Measurements from ENCODE around the gene ANKRD39.

DNA sequence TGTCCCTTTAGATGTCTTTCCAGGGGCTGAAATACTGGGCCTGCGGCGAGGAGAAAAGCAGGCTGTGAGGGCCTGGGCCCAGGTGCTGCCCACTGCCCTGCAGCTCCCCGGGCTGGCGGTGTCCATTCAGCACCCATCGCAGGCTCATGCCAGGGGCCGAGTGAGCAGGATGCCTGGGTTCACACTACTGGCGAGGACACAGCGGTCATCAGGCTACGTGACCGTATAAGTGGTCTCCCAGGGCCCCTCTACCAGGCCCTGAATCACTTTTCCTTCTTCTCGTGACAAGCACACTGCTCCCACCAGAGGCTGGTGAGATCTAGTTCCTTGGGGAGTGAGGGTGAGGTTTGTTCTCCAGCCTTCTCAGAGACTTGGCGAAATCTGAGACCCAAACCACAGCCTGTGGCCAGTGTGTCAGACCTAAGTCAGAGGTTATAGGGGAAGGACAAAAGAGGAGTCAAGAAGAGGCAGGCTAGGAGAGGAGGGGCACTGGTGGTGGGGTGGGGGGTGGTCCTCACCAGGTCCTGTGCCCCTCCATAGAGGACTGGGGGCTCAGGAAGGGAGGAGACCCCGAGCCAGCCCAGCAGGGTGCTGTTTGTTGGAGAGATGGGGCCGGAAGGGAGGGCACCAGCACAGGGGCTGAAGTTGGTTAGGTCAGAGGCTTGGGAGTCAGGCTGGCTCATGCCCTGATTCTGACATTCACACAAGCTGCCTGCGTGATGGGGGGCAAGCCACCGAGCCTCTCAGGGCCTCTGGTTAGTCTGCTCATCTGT, 18.6 kb upstream of the ANKRD39 start:
- TF ChIP-seq ZNF384 (IDR thresholded peaks at IDR 0.05; ENCODE audit: borderline replicate concordance, low read depth, low read length) = no peak
- TF ChIP-seq ZNF274 (IDR thresholded peaks at IDR 0.05; ENCODE audit: insufficient read depth, insufficient read length) = no peak
- TF ChIP-seq, protein P1, sequence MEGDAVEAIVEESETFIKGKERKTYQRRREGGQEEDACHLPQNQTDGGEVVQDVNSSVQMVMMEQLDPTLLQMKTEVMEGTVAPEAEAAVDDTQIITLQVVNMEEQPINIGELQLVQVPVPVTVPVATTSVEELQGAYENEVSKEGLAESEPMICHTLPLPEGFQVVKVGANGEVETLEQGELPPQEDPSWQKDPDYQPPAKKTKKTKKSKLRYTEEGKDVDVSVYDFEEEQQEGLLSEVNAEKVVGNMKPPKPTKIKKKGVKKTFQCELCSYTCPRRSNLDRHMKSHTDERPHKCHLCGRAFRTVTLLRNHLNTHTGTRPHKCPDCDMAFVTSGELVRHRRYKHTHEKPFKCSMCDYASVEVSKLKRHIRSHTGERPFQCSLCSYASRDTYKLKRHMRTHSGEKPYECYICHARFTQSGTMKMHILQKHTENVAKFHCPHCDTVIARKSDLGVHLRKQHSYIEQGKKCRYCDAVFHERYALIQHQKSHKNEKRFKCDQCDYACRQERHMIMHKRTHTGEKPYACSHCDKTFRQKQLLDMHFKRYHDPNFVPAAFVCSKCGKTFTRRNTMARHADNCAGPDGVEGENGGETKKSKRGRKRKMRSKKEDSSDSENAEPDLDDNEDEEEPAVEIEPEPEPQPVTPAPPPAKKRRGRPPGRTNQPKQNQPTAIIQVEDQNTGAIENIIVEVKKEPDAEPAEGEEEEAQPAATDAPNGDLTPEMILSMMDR (IDR thresholded peaks at IDR 0.05 in 2 of 3, conservative IDR thresholded peaks at IDR 0.05 in 1 of 3; ENCODE audit: control insufficient read depth in 2 of 3, extremely low read depth in 1 of 3, insufficient read depth in 1 of 3, low read depth in 3 of 3, low read length in 3 of 3) = no peak
- no peak for TF ChIP-seq FOXM1 (IDR thresholded peaks at IDR 0.05; ENCODE audit: low read depth, low read length)
- no peak for TF ChIP-seq ESRRA (IDR thresholded peaks at IDR 0.05; ENCODE audit: low read length)
- TF ChIP-seq EP300 (IDR thresholded peaks at IDR 0.05; ENCODE audit: borderline replicate concordance in 1 of 2, control insufficient read depth in 1 of 2, low read depth in 2 of 2, low read length in 2 of 2) = no peak
- TF ChIP-seq GATAD2B (conservative IDR thresholded peaks at IDR 0.05; ENCODE audit: low read depth) = no peak; the same call in 1 of the 2 replicates
- TF ChIP-seq, protein P2, sequence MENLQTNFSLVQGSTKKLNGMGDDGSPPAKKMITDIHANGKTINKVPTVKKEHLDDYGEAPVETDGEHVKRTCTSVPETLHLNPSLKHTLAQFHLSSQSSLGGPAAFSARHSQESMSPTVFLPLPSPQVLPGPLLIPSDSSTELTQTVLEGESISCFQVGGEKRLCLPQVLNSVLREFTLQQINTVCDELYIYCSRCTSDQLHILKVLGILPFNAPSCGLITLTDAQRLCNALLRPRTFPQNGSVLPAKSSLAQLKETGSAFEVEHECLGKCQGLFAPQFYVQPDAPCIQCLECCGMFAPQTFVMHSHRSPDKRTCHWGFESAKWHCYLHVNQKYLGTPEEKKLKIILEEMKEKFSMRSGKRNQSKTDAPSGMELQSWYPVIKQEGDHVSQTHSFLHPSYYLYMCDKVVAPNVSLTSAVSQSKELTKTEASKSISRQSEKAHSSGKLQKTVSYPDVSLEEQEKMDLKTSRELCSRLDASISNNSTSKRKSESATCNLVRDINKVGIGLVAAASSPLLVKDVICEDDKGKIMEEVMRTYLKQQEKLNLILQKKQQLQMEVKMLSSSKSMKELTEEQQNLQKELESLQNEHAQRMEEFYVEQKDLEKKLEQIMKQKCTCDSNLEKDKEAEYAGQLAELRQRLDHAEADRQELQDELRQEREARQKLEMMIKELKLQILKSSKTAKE (IDR thresholded peaks at IDR 0.05; ENCODE audit: low read depth, poor library complexity, severe bottlenecking) = no peak
- no peak for TF ChIP-seq CREM (IDR thresholded peaks at IDR 0.05; ENCODE audit: low read depth)
- TF ChIP-seq POLR2A (IDR thresholded peaks at IDR 0.05; ENCODE audit: low read depth, low read length) = no peak

All from GM12878 (cell line).